Neural cell (in vitro differentiated cells): ENCODE measurements around the gene STRN3. TPM values are rescaled to one million over a fixed set of nuclear protein-coding genes. Genes with fewer than 3 reads are reported as not detected.

Experiments used
- H2AFZ ChIP-seq: fragments of 200-600, 300-800 bp; sonication (generic), shearing (Covaris generic); 2 replicates; pipeline ENCODE4 v1.6.0; 2014; ENCODE audit warnings: low read depth, mild to moderate bottlenecking, antibody characterized with exemption, low read length, moderate library complexity
- H3F3A ChIP-seq: fragments of 200-600 bp; shearing (Covaris generic); 2 replicates; pipeline ENCODE4 v1.6.1; 2016; ENCODE audit warnings: mild to moderate bottlenecking, moderate library complexity, mixed read lengths, antibody characterized with exemption, low read length; ENCODE audit not compliant: insufficient read depth, poor library complexity, severe bottlenecking
- H3K27ac ChIP-seq: fragments of 200-600, 300-800 bp; sonication (generic), shearing (Covaris generic); 2 replicates; pipeline ENCODE4 v1.5.1; 2014; ENCODE audit warnings: mild to moderate bottlenecking, low read length, moderate library complexity
- H3K27me3 ChIP-seq: fragments of 300-800, 200-600 bp; sonication (generic), shearing (Covaris generic); 2 replicates; pipeline ENCODE4 v1.6.0; 2014; ENCODE audit warnings: mild to moderate bottlenecking, low read depth, low read length, moderate library complexity; ENCODE audit not compliant: insufficient read depth
- H3K36me3 ChIP-seq: fragments of 300-800, 200-600 bp; sonication (generic), shearing (Covaris generic); 2 replicates; pipeline ENCODE4 v1.5.1; 2014; ENCODE audit warnings: mild to moderate bottlenecking, antibody characterized with exemption, low read length, moderate library complexity; ENCODE audit not compliant: insufficient read depth
- H3K4me2 ChIP-seq: fragments of 300-800, 200-600 bp; sonication (generic), shearing (Covaris generic); 2 replicates; pipeline ENCODE4 v1.6.0; 2014; ENCODE audit warnings: mild to moderate bottlenecking, low read length
- H3K4me3 ChIP-seq: fragments of 300-800, 200-600 bp; sonication (generic), shearing (Covaris generic); 2 replicates; pipeline ENCODE4 v1.5.1; 2014; ENCODE audit warnings: mild to moderate bottlenecking, low read length, moderate library complexity
- H3K79me2 ChIP-seq: fragments of 200-600 bp; shearing (Covaris generic); replicated peaks from 2 replicates; pipeline ENCODE4 v1.6.0; 2014; ENCODE audit warnings: mild to moderate bottlenecking, low read length, moderate library complexity; ENCODE audit not compliant: insufficient read depth
- H3K9ac ChIP-seq: fragments of 300-800, 200-600 bp; sonication (generic), shearing (Covaris generic); 2 replicates; pipeline ENCODE4 v1.6.1; 2016; ENCODE audit warnings: mild to moderate bottlenecking, low read length, mixed read lengths
- H3K9me2 ChIP-seq: fragments of 200-600 bp; shearing (Covaris generic); 2 replicates; pipeline ENCODE4 v1.6.1; 2016; ENCODE audit warnings: mild to moderate bottlenecking, low read length, mixed read lengths; ENCODE audit not compliant: insufficient read depth
- H3K9me3 ChIP-seq: fragments of 200-600, 300-800 bp; sonication (generic), shearing (Covaris generic); 2 replicates; pipeline ENCODE4 v1.6.1; 2016; ENCODE audit warnings: mild to moderate bottlenecking, mixed run types, low read length, moderate library complexity, mixed read lengths
- H4K20me1 ChIP-seq: fragments of 200-600 bp; shearing (Covaris generic); 2 replicates; pipeline ENCODE4 v1.6.1; 2016; ENCODE audit warnings: mild to moderate bottlenecking, mixed run types; ENCODE audit not compliant: insufficient read depth
- EP300 ChIP-seq: fragments of 450-650 bp; conservative IDR thresholded peaks from 2 replicates; pipeline ENCODE4 v1.6.1; 2014; ENCODE audit warnings: antibody characterized with exemption, mild to moderate bottlenecking, moderate library complexity; ENCODE audit not compliant: poor library complexity, severe bottlenecking
- EZH2 ChIP-seq: fragments of 200-600, 300-800 bp; shearing (Covaris generic), sonication (generic); IDR thresholded peaks from 2 replicates; pipeline ENCODE4 v1.6.1; 2014; ENCODE audit warnings: antibody characterized with exemption, low read length, borderline replicate concordance, mild to moderate bottlenecking; ENCODE audit not compliant: insufficient read depth, poor library complexity, severe bottlenecking
- MXI1 ChIP-seq: fragments of 450-650 bp; conservative IDR thresholded peaks from 2 replicates; pipeline ENCODE4 v1.6.1; 2014; ENCODE audit warnings: antibody characterized with exemption, mild to moderate bottlenecking; ENCODE audit not compliant: poor library complexity, severe bottlenecking
- POLR2AphosphoS5 ChIP-seq: IDR thresholded peaks from 2 replicates; pipeline ENCODE4 v1.6.1; 2012
- RAD21 ChIP-seq: fragments of 450-650 bp; conservative IDR thresholded peaks from 2 replicates; pipeline ENCODE4 v1.6.1; 2014; ENCODE audit warnings: antibody characterized with exemption, mild to moderate bottlenecking, moderate library complexity
- SMC3 ChIP-seq: fragments of 450-650 bp; conservative IDR thresholded peaks from 2 replicates; pipeline ENCODE4 v1.6.1; 2014; ENCODE audit warnings: antibody characterized with exemption, mild to moderate bottlenecking, moderate library complexity; ENCODE audit not compliant: poor library complexity
- TAF1 ChIP-seq: IDR thresholded peaks from 2 replicates; pipeline ENCODE4 v1.6.1; 2012; ENCODE audit warnings: low read depth
- polyA plus RNA-seq: library from polyadenylated mRNA; depleted of rRNA; stranded (reverse); fragments of >200 nt; gene quantifications from 2 replicates; pipeline ENCODE4 v1.2.3, GENCODE V29; 2014
- TF ChIP-seq, protein P1 (sequence below): fragments of 450-650 bp; IDR thresholded peaks from 2 replicates; pipeline ENCODE4 v1.5.1; 2014; ENCODE audit warnings: antibody characterized with exemption, mild to moderate bottlenecking, moderate library complexity; ENCODE audit not compliant: poor library complexity, severe bottlenecking
- TF ChIP-seq, protein P2 (sequence below): IDR thresholded peaks from 2 replicates; pipeline ENCODE4 v1.6.1; 2012; ENCODE audit warnings: borderline replicate concordance

Gene STRN3
- polyA plus RNA-seq, 1 donor from 2014 or later: 60.1 TPM

DNA sequence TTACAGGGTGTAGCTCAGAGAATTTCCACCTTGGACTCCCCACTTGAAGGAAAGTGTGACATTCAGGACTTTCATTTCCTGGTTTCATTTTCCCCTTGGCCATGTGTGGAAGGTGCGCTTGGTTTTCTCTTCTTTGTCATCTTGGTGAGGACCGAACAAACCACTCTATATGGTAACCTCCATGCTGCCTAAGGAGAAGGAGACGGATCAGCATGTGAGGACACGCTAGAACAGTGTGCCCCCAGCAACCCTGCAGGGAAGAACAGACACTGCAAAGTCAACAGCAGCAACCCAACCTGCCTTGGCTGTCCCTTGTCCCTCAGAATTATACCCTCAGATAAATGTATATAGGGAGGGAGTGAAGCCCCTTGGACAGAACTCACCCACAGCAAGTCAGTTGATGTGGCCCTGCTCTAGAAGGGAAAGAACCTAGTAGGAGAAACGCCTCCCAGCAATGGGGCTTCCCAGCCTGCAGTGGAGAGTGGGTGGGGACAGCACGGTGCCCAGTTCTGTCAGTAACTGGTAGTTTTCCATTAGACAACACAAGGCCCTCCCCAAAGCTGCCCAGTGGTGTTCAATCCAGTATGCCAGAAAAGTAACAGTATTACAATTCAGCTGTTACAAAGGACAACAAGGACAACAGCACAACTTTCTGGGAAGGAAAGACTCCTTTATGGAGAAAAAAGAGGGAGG lies 170.7 kb downstream of the STRN3 start:
- no peaks in the 10 kb centered on the region for H3K9me3 ChIP-seq
- no peak overlapping the region for H2AFZ ChIP-seq
- TF ChIP-seq MXI1 (no peak), EZH2 (no peak), RAD21 (no peak), POLR2AphosphoS5 (no peak), SMC3 (no peak), EP300 (no peak), TAF1 (no peak)
- TF ChIP-seq, protein P1, sequence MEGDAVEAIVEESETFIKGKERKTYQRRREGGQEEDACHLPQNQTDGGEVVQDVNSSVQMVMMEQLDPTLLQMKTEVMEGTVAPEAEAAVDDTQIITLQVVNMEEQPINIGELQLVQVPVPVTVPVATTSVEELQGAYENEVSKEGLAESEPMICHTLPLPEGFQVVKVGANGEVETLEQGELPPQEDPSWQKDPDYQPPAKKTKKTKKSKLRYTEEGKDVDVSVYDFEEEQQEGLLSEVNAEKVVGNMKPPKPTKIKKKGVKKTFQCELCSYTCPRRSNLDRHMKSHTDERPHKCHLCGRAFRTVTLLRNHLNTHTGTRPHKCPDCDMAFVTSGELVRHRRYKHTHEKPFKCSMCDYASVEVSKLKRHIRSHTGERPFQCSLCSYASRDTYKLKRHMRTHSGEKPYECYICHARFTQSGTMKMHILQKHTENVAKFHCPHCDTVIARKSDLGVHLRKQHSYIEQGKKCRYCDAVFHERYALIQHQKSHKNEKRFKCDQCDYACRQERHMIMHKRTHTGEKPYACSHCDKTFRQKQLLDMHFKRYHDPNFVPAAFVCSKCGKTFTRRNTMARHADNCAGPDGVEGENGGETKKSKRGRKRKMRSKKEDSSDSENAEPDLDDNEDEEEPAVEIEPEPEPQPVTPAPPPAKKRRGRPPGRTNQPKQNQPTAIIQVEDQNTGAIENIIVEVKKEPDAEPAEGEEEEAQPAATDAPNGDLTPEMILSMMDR: no peak
- TF ChIP-seq, protein P2, sequence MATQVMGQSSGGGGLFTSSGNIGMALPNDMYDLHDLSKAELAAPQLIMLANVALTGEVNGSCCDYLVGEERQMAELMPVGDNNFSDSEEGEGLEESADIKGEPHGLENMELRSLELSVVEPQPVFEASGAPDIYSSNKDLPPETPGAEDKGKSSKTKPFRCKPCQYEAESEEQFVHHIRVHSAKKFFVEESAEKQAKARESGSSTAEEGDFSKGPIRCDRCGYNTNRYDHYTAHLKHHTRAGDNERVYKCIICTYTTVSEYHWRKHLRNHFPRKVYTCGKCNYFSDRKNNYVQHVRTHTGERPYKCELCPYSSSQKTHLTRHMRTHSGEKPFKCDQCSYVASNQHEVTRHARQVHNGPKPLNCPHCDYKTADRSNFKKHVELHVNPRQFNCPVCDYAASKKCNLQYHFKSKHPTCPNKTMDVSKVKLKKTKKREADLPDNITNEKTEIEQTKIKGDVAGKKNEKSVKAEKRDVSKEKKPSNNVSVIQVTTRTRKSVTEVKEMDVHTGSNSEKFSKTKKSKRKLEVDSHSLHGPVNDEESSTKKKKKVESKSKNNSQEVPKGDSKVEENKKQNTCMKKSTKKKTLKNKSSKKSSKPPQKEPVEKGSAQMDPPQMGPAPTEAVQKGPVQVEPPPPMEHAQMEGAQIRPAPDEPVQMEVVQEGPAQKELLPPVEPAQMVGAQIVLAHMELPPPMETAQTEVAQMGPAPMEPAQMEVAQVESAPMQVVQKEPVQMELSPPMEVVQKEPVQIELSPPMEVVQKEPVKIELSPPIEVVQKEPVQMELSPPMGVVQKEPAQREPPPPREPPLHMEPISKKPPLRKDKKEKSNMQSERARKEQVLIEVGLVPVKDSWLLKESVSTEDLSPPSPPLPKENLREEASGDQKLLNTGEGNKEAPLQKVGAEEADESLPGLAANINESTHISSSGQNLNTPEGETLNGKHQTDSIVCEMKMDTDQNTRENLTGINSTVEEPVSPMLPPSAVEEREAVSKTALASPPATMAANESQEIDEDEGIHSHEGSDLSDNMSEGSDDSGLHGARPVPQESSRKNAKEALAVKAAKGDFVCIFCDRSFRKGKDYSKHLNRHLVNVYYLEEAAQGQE: no peak
- no peak overlapping the region for H3K9ac ChIP-seq
- no peaks in the 10 kb centered on the region for H4K20me1 ChIP-seq
- H3K79me2 ChIP-seq: no peaks in the 10 kb centered on the region
- H3K4me3 ChIP-seq: no peak overlapping the region
- no peaks in the 10 kb centered on the region for H3F3A ChIP-seq
- no peaks in the 10 kb centered on the region for H3K9me2 ChIP-seq
- H3K27ac ChIP-seq: no peak overlapping the region
- no peaks in the 10 kb centered on the region for H3K27me3 ChIP-seq
- no peak overlapping the region for H3K4me2 ChIP-seq
- no peaks in the 10 kb centered on the region for H3K36me3 ChIP-seq

DNA sequence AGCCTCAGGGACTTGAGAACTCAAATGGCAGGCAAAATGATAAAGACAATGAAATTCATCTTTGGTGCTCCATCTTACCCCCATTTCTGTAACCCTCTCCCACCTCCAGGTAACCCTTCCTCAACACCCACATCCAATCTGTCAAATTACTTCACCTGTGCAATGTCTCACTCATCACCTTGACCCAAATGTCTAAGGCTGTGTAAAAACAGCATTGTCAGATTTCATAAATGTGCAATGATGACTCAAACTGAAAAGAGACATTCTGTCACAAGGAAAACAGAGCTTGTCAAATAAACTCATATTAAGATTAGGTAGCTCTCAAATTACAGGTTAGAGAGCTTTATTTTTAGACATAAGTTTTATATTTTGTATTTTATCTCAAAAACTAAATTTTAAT lies 171.7 kb downstream of the STRN3 start:
- no peaks in the 10 kb centered on the region for H3K27me3 ChIP-seq
- no peak overlapping the region for H3K27ac ChIP-seq
- H3K9me2 ChIP-seq: no peaks in the 10 kb centered on the region
- H3K79me2 ChIP-seq: no peaks in the 10 kb centered on the region
- H3K4me2 ChIP-seq: no peak overlapping the region
- no peaks in the 10 kb centered on the region for H4K20me1 ChIP-seq
- no peaks in the 10 kb centered on the region for H3F3A ChIP-seq
- H3K36me3 ChIP-seq: no peaks in the 10 kb centered on the region
- no peak overlapping the region for H3K4me3 ChIP-seq
- H2AFZ ChIP-seq: no peak overlapping the region
- H3K9ac ChIP-seq: no peak overlapping the region
- TF ChIP-seq EZH2 (no peak), TAF1 (no peak), EP300 (no peak), SMC3 (no peak), RAD21 (no peak), POLR2AphosphoS5 (no peak), MXI1 (no peak)
- TF ChIP-seq, protein P1: no peak
- TF ChIP-seq, protein P2: no peak
- H3K9me3 ChIP-seq: no peaks in the 10 kb centered on the region
